ENCODE measurements around the gene FHIT.

FHIT gene

GRCh38 chr3:60792249-60792852, 458.9 kb downstream of the FHIT start:
- no peak overlapping the region for H3K4me3 ChIP-seq (ENCODE audit: low read depth, low read length)
- no peak for TF ChIP-seq CTCF (IDR thresholded peaks at IDR 0.05; ENCODE audit: low read depth, low read length)

- TF ChIP-seq CTCF (IDR thresholded peaks at IDR 0.05; ENCODE audit: low read depth, low read length) = no peak
- no peak overlapping the region for H3K4me3 ChIP-seq (ENCODE audit: low read depth, low read length)
These were observed 463.1 kb downstream of the FHIT start for GRCh38 chr3:60788185-60788584.

GRCh38 chr3:60781935-60782334, 469.3 kb downstream of the FHIT start:
- TF ChIP-seq CTCF (IDR thresholded peaks at IDR 0.05; ENCODE audit: low read depth, low read length) = no peak
- H3K4me3 ChIP-seq (ENCODE audit: low read depth, low read length) = no peak overlapping the region

GRCh38 chr3:60779637-60780036, 471.6 kb downstream of the FHIT start:
- TF ChIP-seq CTCF (IDR thresholded peaks at IDR 0.05; ENCODE audit: low read depth, low read length) = no peak
- H3K4me3 ChIP-seq (ENCODE audit: low read depth, low read length) = no peak overlapping the region

- H3K4me3 ChIP-seq (ENCODE audit: low read depth, low read length) = no peak overlapping the region
- TF ChIP-seq CTCF (IDR thresholded peaks at IDR 0.05; ENCODE audit: low read depth, low read length) = no peak
These were observed 475.3 kb downstream of the FHIT start for GRCh38 chr3:60775985-60776384.

GRCh38 chr3:60774617-60775016, 476.6 kb downstream of the FHIT start:
- TF ChIP-seq CTCF (IDR thresholded peaks at IDR 0.05; ENCODE audit: low read depth, low read length) = no peak
- H3K4me3 ChIP-seq (ENCODE audit: low read depth, low read length) = no peak overlapping the region

GRCh38 chr3:60772584-60772983, 478.7 kb downstream of the FHIT start:
- TF ChIP-seq CTCF (IDR thresholded peaks at IDR 0.05; ENCODE audit: low read depth, low read length) = no peak
- H3K4me3 ChIP-seq (ENCODE audit: low read depth, low read length) = no peak overlapping the region
